SW 1271 (cell line): ENCODE data around the gene TTC36.
"Not testable (repeated sequence)": the region's sequence is repeated elsewhere in the genome, so short reads cannot be mapped to it uniquely, and the experiment has no call there.

ENCODE experiments used
- DNase-seq, 2 experiments: peaks; one replicate each; lab custom pipeline; 2025; lab: John Stamatoyannopoulos, UW

Gene TTC36

GRCh38 chr11:118532091-118532490 is 4.8 kb downstream of the TTC36 start:
- DNase-seq, result no peak

GRCh38 chr11:118532852-118533768 is 5.8 kb downstream of the TTC36 start:
- DNase-seq, result no peak

DNA sequence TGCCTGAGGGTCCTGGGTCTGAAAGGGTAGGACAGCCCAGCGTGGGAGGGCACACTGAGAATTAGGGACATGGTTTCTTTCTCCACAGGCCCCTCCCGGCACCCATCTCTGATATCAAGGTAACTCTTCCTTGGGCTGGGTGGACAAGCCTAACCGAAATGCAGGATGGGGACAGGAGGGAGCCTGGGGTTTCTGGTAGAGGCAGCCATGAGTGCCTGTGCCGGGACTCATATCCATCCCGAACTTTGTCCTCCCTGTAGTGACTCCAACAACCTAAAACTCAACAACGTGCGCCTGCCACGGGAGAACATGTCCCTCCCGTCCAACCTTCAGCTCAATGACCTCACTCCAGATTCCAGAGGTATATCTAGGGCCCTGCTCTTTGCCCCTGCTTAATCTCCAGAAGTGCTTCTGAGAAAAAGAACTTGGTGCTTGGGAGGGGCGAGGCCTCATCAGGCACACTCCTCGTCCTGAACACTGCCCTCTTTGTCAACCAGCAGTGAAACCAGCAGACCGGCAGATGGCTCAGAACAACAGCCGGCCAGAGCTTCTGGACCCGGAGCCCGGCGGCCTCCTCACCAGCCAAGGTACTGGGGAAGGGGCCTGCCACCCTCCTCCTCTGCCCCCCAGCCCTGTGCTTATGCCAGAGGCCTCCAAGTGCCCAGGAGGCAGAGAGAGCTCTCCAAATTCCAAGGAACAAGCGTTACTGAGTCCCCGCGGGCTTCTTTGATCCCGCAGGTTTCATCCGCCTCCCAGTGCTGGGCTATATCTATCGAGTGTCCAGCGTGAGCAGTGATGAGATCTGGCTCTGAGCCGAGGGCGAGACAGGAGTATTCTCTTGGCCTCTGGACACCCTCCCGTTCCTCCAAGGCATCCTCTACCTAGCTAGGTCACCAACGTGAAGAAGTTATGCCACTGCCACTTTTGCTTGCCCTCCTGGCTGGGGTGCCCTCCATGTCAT is 6.8 kb downstream of the TTC36 start:
- DNase-seq, result no peak

DNA sequence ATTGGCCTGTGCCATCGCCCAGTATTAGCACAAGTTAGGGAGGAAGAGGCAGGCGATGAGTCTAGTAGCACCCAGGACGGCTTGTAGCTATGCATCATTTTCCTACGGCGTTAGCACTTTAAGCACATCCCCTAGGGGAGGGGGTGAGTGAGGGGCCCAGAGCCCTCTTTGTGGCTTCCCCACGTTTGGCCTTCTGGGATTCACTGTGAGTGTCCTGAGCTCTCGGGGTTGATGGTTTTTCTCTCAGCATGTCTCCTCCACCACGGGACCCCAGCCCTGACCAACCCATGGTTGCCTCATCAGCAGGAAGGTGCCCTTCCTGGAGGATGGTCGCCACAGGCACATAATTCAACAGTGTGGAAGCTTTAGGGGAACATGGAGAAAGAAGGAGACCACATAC is 8.0 kb downstream of the TTC36 start:
- no peak for DNase-seq

- no peak for DNase-seq
These were observed 9.5 kb downstream of the TTC36 start for GRCh38 chr11:118536726-118537125.

- DNase-seq, result no peak
These were observed 10.2 kb downstream of the TTC36 start for GRCh38 chr11:118537409-118537980.

GRCh38 chr11:118544010-118544646 is 16.9 kb downstream of the TTC36 start:
- DNase-seq, result no peak

- no peak for DNase-seq
These were observed 17.4 kb downstream of the TTC36 start for GRCh38 chr11:118544647-118545010.

DNA sequence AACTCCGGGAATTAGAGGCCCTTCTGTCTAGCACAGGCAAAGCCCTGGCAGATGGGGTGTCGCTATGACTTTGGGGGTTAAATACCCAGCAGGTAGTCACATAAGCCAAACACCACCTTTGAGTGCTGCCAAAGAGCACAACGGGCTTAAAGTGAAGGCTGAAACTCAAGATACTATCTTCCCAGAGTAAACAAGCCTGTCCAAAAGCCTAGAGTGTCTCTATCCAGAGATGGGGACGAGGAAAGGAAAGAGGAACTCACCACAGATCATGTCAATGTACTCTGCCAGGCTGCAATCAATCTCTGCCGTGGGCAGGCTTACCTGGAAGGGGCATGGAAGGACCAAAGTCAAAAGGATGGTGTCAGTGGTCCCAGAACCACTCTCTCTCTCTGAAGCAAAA is 18.3 kb downstream of the TTC36 start:
- no peak for DNase-seq

- no peak for DNase-seq
These were observed 19.9 kb downstream of the TTC36 start for GRCh38 chr11:118547132-118547531.

- no peak for DNase-seq
These were observed 25.1 kb downstream of the TTC36 start for GRCh38 chr11:118552341-118552740.

- DNase-seq, result no peak
These were observed 33.5 kb downstream of the TTC36 start for GRCh38 chr11:118560806-118561205.

GRCh38 chr11:118565051-118565450 is 37.8 kb downstream of the TTC36 start:
- no peak for DNase-seq

- no peak for DNase-seq
These were observed 42.4 kb downstream of the TTC36 start for GRCh38 chr11:118569670-118570069.

DNA sequence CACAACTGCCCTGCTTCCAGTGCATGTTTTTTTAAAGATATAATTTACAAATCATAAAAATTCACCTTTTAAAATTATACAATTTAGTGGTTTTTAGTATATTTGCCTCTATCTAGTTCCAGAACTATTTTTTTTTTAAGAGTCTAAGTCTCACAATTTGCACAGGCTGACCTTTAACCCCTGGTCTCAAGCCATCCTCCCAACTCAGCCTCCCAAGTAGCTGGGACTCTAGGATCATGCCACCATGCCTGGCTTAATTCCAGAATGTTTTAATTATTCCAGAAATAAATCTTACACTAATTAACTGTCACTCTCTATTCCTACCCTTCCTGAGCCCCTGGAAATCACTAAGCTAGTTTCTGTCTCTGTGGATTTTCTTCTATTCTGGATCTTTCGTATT is 43.5 kb downstream of the TTC36 start:
- no peak for DNase-seq

GRCh38 chr11:118571701-118572060 is 44.4 kb downstream of the TTC36 start:
- DNase-seq, result not testable (repeated sequence)

DNA sequence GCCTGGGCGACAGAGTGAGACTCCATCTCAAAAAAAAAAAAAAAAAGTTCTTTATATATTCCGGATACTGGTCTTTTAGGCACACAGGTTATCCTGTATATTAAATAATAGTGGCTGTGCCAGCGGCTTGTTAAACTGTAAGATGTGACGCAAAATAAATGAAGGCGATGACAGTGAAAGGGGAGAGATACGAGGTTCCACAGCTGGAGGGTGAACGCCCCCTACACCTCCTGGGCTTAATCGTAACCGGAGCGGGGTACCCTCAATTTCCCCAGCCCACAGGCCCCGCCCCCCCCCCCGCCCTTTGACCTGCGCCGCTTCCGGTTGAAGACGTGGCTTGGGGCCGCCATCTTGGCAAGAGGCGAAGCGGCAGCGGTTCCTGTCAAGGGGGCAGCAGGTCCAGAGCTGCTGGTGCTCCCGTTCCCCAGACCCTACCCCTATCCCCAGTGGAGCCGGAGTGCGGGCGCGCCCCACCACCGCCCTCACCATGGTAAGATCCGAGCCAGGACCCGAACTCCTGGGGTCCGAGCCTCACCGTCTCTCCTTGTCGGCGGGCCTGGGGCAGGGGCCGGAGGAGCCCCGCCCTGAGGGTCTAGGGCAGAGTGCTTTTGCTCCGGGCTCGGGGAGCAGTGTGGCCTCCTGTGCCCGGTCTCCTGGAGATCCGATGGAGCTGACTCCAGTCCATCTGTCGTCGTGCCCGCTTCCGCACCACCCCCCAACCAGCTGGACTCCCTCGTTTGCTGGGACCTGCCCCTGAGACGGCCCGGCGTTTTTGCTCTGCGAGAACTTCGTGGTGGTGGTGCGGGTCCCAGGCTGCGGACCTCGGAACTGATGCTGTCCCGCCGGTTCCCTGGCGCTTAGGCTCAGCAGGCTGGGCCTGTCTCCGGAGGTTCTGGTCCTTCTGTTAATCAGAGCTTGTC is 45.0 kb downstream of the TTC36 start, which contains the start of gene ARCN1:
Gene ARCN1 (plus strand): TSS at position 349 of the 920 bp plus-strand sequence. CDS start 139 bp downstream, at position 488.
- DNase-seq, result peak; percentile 4 to 70

DNA sequence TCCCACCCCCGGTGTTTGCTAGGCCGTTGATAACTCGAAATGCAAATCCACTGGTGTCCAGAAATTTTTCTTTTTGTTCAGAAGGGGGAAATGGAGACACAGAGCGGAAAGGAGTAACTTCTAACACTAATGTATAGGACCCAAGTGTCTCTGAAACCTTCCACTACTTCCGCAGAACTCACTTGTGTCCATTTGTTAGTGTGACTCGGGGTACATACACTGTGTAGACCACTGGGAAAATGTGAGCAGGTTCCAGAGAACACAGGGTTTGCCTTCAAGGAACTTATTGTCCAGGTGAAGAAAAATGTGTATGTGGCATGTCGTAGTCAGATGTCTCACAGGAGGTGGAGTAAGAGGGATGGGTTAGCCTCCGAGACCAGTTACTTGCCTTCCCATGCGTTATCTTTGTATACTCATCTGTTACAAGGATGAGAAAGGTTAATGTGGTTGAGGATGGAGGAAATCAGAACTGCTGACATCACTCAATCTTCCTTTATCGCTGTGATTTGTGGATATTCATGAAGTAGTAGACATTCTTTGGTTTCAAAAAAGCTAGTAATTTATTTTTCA is 45.8 kb downstream of the TTC36 start:
- peak in 1 of 2 experiments; percentile 39 for DNase-seq

- DNase-seq, result no peak
These were observed 47.4 kb downstream of the TTC36 start for GRCh38 chr11:118574636-118575035.

GRCh38 chr11:118577995-118578394 is 50.7 kb downstream of the TTC36 start:
- not testable (repeated sequence) for DNase-seq
